Caco-2 (cell line): ENCODE data around the gene RNU6-9. TPM values are rescaled to one million over a fixed set of nuclear protein-coding genes. Genes with fewer than 3 reads are reported as not detected.

Source experiments
- BruUV-seq: library from RNA; stranded (reverse); fragments of 400-500 nt; replicated peaks from 2 replicates; lab custom pipeline; 2021; lab: Mats Ljungman, UMichigan
- CTCF ChIA-PET: fragments of 300-600 bp; sonication (Branson Sonifier 250); formaldehyde crosslinking; loops from one replicate; lab custom pipeline; 2022; ENCODE audit warnings: antibody characterized with exemption; lab: Charles Lee
- POLR2A ChIA-PET: fragments of 300-600 bp; sonication (Branson Sonifier 250); formaldehyde crosslinking; loops from one replicate; lab custom pipeline; 2022; ENCODE audit warnings: antibody characterized with exemption; lab: Charles Lee
- DNase-seq, 2 experiments: peaks; one replicate each; pipeline versions ENCODE4 v3.0.0 to v3.0.0-alpha.2; 2020 to 2022
- H3K27me3 ChIP-seq: replicated peaks from 2 replicates; pipeline ENCODE4 v1.6.0; 2011; ENCODE audit warnings: low read length; ENCODE audit not compliant: control insufficient read depth, insufficient read depth
- H3K36me3 ChIP-seq: 2 replicates; pipeline ENCODE4 v1.5.1; 2011; ENCODE audit warnings: low read length; ENCODE audit not compliant: control insufficient read depth, insufficient read depth
- H3K4me1 ChIP-seq: fragments of 250-450 bp; sonication (Bioruptor Pico); 2 replicates; pipeline ENCODE4 v1.5.1; 2020; ENCODE audit warnings: mild to moderate bottlenecking
- H3K4me3 ChIP-seq: 2 replicates; pipeline ENCODE4 v1.5.1; 2011; ENCODE audit warnings: low read depth, mild to moderate bottlenecking, control low read depth, low read length
- H3K9me3 ChIP-seq: fragments of 250-450 bp; sonication (Bioruptor Pico); 2 replicates; pipeline ENCODE4 v1.5.1; 2020; ENCODE audit warnings: mild to moderate bottlenecking, moderate library complexity
- H3K27ac Mint-ChIP-seq: one replicate; pipeline ENCODE4 v1.8.0; 2022; ENCODE audit warnings: mixed read lengths; ENCODE audit not compliant: unreplicated experiment
- H3K27me3 Mint-ChIP-seq: one replicate; pipeline ENCODE4 v1.8.0; 2022; ENCODE audit warnings: mixed read lengths; ENCODE audit not compliant: insufficient read depth, unreplicated experiment
- H3K36me3 Mint-ChIP-seq: one replicate; pipeline ENCODE4 v1.8.0; 2022; ENCODE audit warnings: mild to moderate bottlenecking, mixed read lengths; ENCODE audit not compliant: insufficient read depth, unreplicated experiment
- H3K4me1 Mint-ChIP-seq: one replicate; pipeline ENCODE4 v1.8.0; 2022; ENCODE audit warnings: low read depth, mixed read lengths; ENCODE audit not compliant: unreplicated experiment
- H3K4me3 Mint-ChIP-seq: one replicate; pipeline ENCODE4 v1.8.0; 2022; ENCODE audit warnings: mild to moderate bottlenecking, moderate library complexity, mixed read lengths; ENCODE audit not compliant: unreplicated experiment
- H3K9me3 Mint-ChIP-seq: one replicate; pipeline ENCODE4 v1.8.0; 2022; ENCODE audit warnings: mixed read lengths; ENCODE audit not compliant: unreplicated experiment
- intact Hi-C: fragments of 100-400 bp; cut with micrococcal nuclease; formaldehyde crosslinking; loops from one replicate; pipeline ENCODE4 v1.10.0; 2022; ENCODE audit not compliant: unreplicated experiment
- total RNA-seq: library from RNA; stranded (reverse); gene quantifications from 2 replicates; pipeline ENCODE4 v1.2.3, GENCODE V29; 2022
- TF ChIP-seq, protein P1 (sequence below), 2 experiments: fragments of 200-600 bp in 1 of 2; IDR thresholded peaks; 1 replicate in 1 of 2; 2 replicates in 1 of 2; pipeline versions ENCODE4 v1.5.1 to v1.8.0; 2011 to 2022; ENCODE audit warnings: antibody characterized with exemption in 1 of 2, control low read depth in 1 of 2, inconsistent platforms in 1 of 2, low read depth in 1 of 2, low read length in 1 of 2, mild to moderate bottlenecking in 1 of 2, moderate library complexity in 1 of 2; ENCODE audit not compliant: insufficient read depth in 1 of 2, severe bottlenecking in 1 of 2, unreplicated experiment in 1 of 2

Gene RNU6-9
- total RNA-seq, 1 experiment from 2014 or later, result not detected

DNA sequence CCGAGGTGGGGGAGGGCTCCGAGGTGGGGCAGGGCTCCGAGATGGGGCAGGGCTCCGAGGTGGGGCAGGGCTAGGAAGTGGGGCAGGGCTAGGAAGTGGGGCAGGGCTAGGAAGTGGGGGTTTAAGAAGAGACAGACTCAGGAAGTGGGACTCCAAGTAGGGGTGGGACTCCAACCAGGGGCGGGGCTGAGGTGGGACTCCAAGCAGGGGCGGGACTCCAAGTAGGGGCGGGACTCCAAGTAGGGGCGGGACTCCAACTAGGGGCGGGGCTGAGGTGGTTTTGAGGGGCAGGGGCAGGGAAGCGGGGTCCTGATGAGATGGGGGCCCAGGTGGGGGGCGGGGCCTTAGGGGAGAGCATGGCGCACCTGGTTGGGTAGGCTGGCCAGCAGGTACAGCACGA, 20.2 kb upstream of the RNU6-9 start:
- H3K4me3 Mint-ChIP-seq, result no peak overlapping the region
- H3K4me1 Mint-ChIP-seq, result no peaks in the 10 kb centered on the region
- intact Hi-C loops, result no loop called here
- H3K27me3 ChIP-seq, result no peaks in the 10 kb centered on the region
- H3K9me3 Mint-ChIP-seq, result no peaks in the 10 kb centered on the region
- H3K4me3 ChIP-seq, result no peak overlapping the region
- no TSS peak for BruUV-seq
- no peaks in the 10 kb centered on the region for H3K27me3 Mint-ChIP-seq
- no peak overlapping the region for H3K27ac Mint-ChIP-seq
- CTCF ChIA-PET, result no interaction called here
- peaks cover 68% of the 10 kb centered on the region for H3K36me3 Mint-ChIP-seq
- TF ChIP-seq, protein P1, sequence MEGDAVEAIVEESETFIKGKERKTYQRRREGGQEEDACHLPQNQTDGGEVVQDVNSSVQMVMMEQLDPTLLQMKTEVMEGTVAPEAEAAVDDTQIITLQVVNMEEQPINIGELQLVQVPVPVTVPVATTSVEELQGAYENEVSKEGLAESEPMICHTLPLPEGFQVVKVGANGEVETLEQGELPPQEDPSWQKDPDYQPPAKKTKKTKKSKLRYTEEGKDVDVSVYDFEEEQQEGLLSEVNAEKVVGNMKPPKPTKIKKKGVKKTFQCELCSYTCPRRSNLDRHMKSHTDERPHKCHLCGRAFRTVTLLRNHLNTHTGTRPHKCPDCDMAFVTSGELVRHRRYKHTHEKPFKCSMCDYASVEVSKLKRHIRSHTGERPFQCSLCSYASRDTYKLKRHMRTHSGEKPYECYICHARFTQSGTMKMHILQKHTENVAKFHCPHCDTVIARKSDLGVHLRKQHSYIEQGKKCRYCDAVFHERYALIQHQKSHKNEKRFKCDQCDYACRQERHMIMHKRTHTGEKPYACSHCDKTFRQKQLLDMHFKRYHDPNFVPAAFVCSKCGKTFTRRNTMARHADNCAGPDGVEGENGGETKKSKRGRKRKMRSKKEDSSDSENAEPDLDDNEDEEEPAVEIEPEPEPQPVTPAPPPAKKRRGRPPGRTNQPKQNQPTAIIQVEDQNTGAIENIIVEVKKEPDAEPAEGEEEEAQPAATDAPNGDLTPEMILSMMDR (IDR thresholded peaks at IDR 0.05; ENCODE audit: insufficient read depth in 1 of 2, low read depth in 1 of 2, low read length in 1 of 2, severe bottlenecking in 1 of 2, unreplicated experiment in 1 of 2), result no peak
- POLR2A ChIA-PET, result no interaction called here
- H3K36me3 ChIP-seq, result peaks cover 5% of the 10 kb centered on the region
- DNase-seq, result no peak
- H3K9me3 ChIP-seq, result no peaks in the 10 kb centered on the region
- no peaks in the 10 kb centered on the region; the same call in 1 of the 2 replicates for H3K4me1 ChIP-seq

DNA sequence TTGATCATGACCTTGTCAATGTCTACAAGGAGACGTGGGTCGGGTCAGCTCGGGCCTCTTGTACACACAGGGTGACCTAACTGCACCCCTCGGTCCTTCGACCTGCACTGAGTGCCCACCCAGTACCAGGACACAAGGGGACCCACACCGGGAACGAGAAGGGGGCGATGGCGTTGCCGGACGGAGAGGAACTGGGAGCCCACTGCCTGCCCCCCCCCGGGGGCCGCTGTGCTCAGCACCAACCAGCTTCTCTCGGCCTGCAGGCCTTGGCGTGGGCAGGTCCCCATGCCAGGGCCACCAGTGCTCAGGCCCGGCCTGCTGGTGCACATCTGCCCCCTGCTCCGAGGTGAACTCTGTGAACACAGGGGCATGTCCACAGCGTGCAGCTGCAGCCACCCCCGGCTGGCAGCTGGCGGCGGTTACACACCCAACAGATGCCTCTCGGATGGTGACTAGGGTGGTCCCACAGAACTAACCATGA, 19.7 kb upstream of the RNU6-9 start:
- POLR2A ChIA-PET, result no interaction called here

DNA sequence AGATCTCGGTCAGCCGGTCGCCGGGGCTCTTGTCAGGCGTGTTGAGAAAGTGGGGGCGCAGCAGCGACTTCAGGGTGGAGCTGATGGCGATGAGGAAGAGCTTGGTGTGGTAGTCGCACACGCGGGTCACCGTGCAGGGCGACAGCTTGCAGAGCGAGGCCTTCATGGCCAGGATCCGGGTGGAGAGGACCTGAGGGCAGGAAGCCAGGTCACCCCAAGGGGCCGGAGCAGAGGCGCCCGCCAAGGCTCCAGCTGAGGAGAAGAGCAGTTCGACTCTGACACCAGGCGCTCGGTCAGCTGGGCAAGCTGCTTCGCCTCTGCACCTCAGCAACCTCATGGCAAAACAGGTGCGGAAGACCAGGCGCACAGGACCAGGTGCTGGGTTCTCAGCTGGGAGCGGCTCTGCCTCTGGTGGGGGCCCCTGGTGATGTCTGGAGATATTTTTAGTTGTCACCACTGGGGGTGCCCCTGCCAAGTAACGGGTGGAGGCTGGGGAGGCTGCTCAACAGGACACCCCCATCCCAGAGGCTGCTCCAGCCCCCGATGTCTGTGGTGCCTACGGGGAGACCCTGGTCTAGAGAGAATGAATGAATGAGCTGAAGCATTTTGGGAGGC, 17.9 kb upstream of the RNU6-9 start:
- Mint-ChIP-seq H3K36me3 (peaks cover 59% of the 10 kb centered on the region), H3K4me3 (no peak overlapping the region), H3K27me3 (no peaks in the 10 kb centered on the region), H3K9me3 (no peaks in the 10 kb centered on the region), H3K4me1 (no peaks in the 10 kb centered on the region), H3K27ac (no peak overlapping the region)
- ChIA-PET CTCF (no interaction called here), POLR2A (no interaction called here)
- TF ChIP-seq, protein P1 (IDR thresholded peaks at IDR 0.05; ENCODE audit: insufficient read depth in 1 of 2, low read depth in 1 of 2, low read length in 1 of 2, severe bottlenecking in 1 of 2, unreplicated experiment in 1 of 2), result no peak
- H3K4me1 ChIP-seq, result no peaks in the 10 kb centered on the region
- H3K27me3 ChIP-seq, result no peaks in the 10 kb centered on the region
- intact Hi-C loops, result no loop called here
- H3K9me3 ChIP-seq, result no peaks in the 10 kb centered on the region
- no peak overlapping the region for H3K4me3 ChIP-seq
- peaks cover 3% of the 10 kb centered on the region for H3K36me3 ChIP-seq
- DNase-seq, result no peak
- BruUV-seq, result no TSS peak

More for the DNA sequence above, 19.7 kb upstream of the RNU6-9 start:
- Mint-ChIP-seq H3K27ac (no peak overlapping the region), H3K27me3 (no peaks in the 10 kb centered on the region), H3K4me1 (no peaks in the 10 kb centered on the region), H3K4me3 (no peak overlapping the region), H3K36me3 (peaks cover 65% of the 10 kb centered on the region), H3K9me3 (no peaks in the 10 kb centered on the region)
- BruUV-seq, result no TSS peak
- TF ChIP-seq, protein P1 (IDR thresholded peaks at IDR 0.05; ENCODE audit: insufficient read depth in 1 of 2, low read depth in 1 of 2, low read length in 1 of 2, severe bottlenecking in 1 of 2, unreplicated experiment in 1 of 2), result no peak
- CTCF ChIA-PET, result interaction anchor here (0.6 kb wide), 1 partner anchor 113 kb away, joined by 3 read pairs; no protein-coding TSS in a partner anchor
- no peak for DNase-seq
- Histone ChIP-seq H3K4me3 (no peak overlapping the region), H3K27me3 (no peaks in the 10 kb centered on the region), H3K9me3 (no peaks in the 10 kb centered on the region), H3K36me3 (peaks cover 3% of the 10 kb centered on the region), H3K4me1 (no peaks in the 10 kb centered on the region; the same call in 1 of the 2 replicates)
- intact Hi-C loops, result no loop called here
